Right atrium auricular region (tissue), 2 donors: ENCODE measurements around the gene DPH3. TPM values are rescaled to one million over a fixed set of nuclear protein-coding genes. Genes with fewer than 3 reads are reported as not detected.

ENCODE experiments used
- DNase-seq: peaks from one replicate; pipeline ENCODE4 v3.0.0-alpha.2; 2019; ENCODE audit warnings: low spot score
- H3K27ac ChIP-seq, 2 donors: fragments of 200-600 bp; sonication (generic); 1 replicate in 1 of 2; 2 replicates in 1 of 2; pipeline ENCODE4 v1.5.1; 2016 to 2019
- H3K27me3 ChIP-seq, 2 donors: fragments of 200-600 bp; sonication (generic); one replicate each; pipeline versions ENCODE4 v1.5.1 to v1.6.0; 2017 to 2019
- H3K36me3 ChIP-seq: fragments of 200-600 bp; sonication (generic); one replicate; pipeline ENCODE4 v1.5.1; 2016
- H3K4me1 ChIP-seq, 2 donors: fragments of 200-600 bp; sonication (generic); one replicate each; pipeline versions ENCODE4 v1.5.1 to v1.6.0; 2017 to 2019
- H3K4me3 ChIP-seq, 2 donors: fragments of 200-600 bp; sonication (generic); 1 replicate in 1 of 2; 2 replicates in 1 of 2; pipeline ENCODE4 v1.5.1; 2017 to 2019; ENCODE audit warnings: mild to moderate bottlenecking in 1 of 2, moderate library complexity in 1 of 2
- H3K9me3 ChIP-seq, 2 donors: fragments of 200-600 bp; sonication (generic); one replicate each; pipeline ENCODE4 v1.5.1; 2019
- CTCF ChIP-seq, 2 donors: fragments of 200-600 bp; sonication (generic); IDR thresholded peaks; one replicate each; pipeline ENCODE4 v1.5.1; 2019; ENCODE audit warnings: antibody characterized with exemption in 2 of 2
- total RNA-seq, 2 donors: library from RNA; depleted of rRNA; stranded (reverse); fragments of >200 nt; gene quantifications; one replicate each; pipeline ENCODE4 v1.1.0, GENCODE V29; 2016

The DPH3 gene
- total RNA-seq, 2 donors from 2014 or later: 17.3 to 17.7 TPM

- H3K36me3 ChIP-seq: peaks cover 47% of the 10 kb centered on the region
- H3K4me3 ChIP-seq: no peak overlapping the region
- no peaks in the 10 kb centered on the region for H3K27me3 ChIP-seq
- TF ChIP-seq CTCF (IDR thresholded peaks at IDR 0.05): no peak
- no peaks in the 10 kb centered on the region for H3K9me3 ChIP-seq
- DNase-seq: no peak
- no peak overlapping the region for H3K27ac ChIP-seq
- no peaks in the 10 kb centered on the region for H3K4me1 ChIP-seq
Observed at GRCh38 chr3:16211176-16211904, 53.4 kb downstream of the DPH3 start.

Other genes starting within 250 kb of the DPH3 start
- gene GALNT15, start 90.3 kb downstream of the DPH3 start, total RNA-seq: 10 to 100 TPM; 21.7 to 83.1 TPM
- gene OXNAD1, start 269 bp upstream of the DPH3 start, total RNA-seq: 10 to 100 TPM in 1 of 2 donors, 1 to 10 TPM in 1; 9.8 to 15.7 TPM
- gene RFTN1, start 248.8 kb upstream of the DPH3 start, total RNA-seq: 10 to 100 TPM; 15.9 to 33.6 TPM